ENCODE results near the gene CPPED1. TPM values are rescaled to one million over a fixed set of nuclear protein-coding genes. Genes with fewer than 3 reads are reported as not detected.

The CPPED1 gene
- total RNA-seq, 1 experiment from 2014 or later: 34.9 TPM

GRCh38 chr16:12791340-12791739, 12.3 kb downstream of the CPPED1 start:
- Histone ChIP-seq H3K27me3 (replicated peaks; ENCODE audit: control insufficient read depth, insufficient read depth, low read length) (no peaks in the 10 kb centered on the region), H3K4me3 (ENCODE audit: low read depth, low read length) (no peak overlapping the region), H3K36me3 (ENCODE audit: control insufficient read depth, insufficient read depth, low read length) (no peaks in the 10 kb centered on the region), H3K4me1 (peaks cover 11% of the 10 kb centered on the region), H3K9me3 (no peaks in the 10 kb centered on the region)
- Mint-ChIP-seq H3K36me3 (ENCODE audit: insufficient read depth, unreplicated experiment) (peaks cover 5% of the 10 kb centered on the region), H3K27ac (ENCODE audit: unreplicated experiment) (no peak overlapping the region), H3K4me3 (ENCODE audit: unreplicated experiment) (no peak overlapping the region), H3K9me3 (ENCODE audit: unreplicated experiment) (peaks cover 10% of the 10 kb centered on the region), H3K4me1 (ENCODE audit: low read depth, unreplicated experiment) (peaks cover 7% of the 10 kb centered on the region), H3K27me3 (ENCODE audit: insufficient read depth, unreplicated experiment) (no peaks in the 10 kb centered on the region)
- intact Hi-C loops (cut with micrococcal nuclease; ENCODE audit: unreplicated experiment): no loop called here
- BruUV-seq (replicated peaks): no TSS peak
- CTCF ChIA-PET: no interaction called here
- no peak for DNase-seq
- POLR2A ChIA-PET: no interaction called here
- no peak for TF ChIP-seq CTCF (IDR thresholded peaks at IDR 0.05; ENCODE audit: insufficient read depth in 1 of 2, low read depth in 1 of 2, low read length in 1 of 2, severe bottlenecking in 1 of 2, unreplicated experiment in 1 of 2)

DNA sequence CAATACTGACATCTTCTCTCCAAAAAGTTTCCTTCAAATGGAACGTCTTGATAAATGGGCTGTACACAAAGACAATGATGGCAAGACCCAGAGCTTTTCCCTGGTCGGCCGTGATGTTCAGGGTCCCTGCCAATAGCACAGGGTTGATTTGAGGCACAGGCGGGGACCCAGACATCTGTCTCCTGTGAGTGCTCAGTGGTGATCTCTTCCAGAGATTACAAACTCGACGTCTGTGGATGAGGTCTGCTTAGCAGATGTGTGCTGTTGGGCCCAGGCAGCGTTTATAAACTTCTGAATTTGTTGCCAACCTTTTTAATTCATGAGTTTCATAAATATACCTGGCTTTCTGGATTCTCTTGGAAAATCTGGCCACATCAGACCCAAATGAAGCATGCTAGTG, 14.9 kb downstream of the CPPED1 start:
- Mint-ChIP-seq H3K9me3 (ENCODE audit: unreplicated experiment) (peaks cover 10% of the 10 kb centered on the region), H3K27me3 (ENCODE audit: insufficient read depth, unreplicated experiment) (no peaks in the 10 kb centered on the region), H3K36me3 (ENCODE audit: insufficient read depth, unreplicated experiment) (no peaks in the 10 kb centered on the region), H3K27ac (ENCODE audit: unreplicated experiment) (no peak overlapping the region), H3K4me1 (ENCODE audit: low read depth, unreplicated experiment) (peaks cover 7% of the 10 kb centered on the region), H3K4me3 (ENCODE audit: unreplicated experiment) (no peak overlapping the region)
- Histone ChIP-seq H3K4me3 (ENCODE audit: low read depth, low read length) (no peak overlapping the region), H3K27me3 (replicated peaks; ENCODE audit: control insufficient read depth, insufficient read depth, low read length) (no peaks in the 10 kb centered on the region), H3K36me3 (ENCODE audit: control insufficient read depth, insufficient read depth, low read length) (no peaks in the 10 kb centered on the region), H3K4me1 (peaks cover 7% of the 10 kb centered on the region; the same call in 1 of the 2 replicates), H3K9me3 (no peaks in the 10 kb centered on the region)
- intact Hi-C loops (cut with micrococcal nuclease; ENCODE audit: unreplicated experiment): no loop called here
- CTCF ChIA-PET: no interaction called here
- no peak for DNase-seq
- no peak for TF ChIP-seq CTCF (IDR thresholded peaks at IDR 0.05; ENCODE audit: insufficient read depth in 1 of 2, low read depth in 1 of 2, low read length in 1 of 2, severe bottlenecking in 1 of 2, unreplicated experiment in 1 of 2)
- POLR2A ChIA-PET: no interaction called here
- BruUV-seq (replicated peaks): no TSS peak

DNA sequence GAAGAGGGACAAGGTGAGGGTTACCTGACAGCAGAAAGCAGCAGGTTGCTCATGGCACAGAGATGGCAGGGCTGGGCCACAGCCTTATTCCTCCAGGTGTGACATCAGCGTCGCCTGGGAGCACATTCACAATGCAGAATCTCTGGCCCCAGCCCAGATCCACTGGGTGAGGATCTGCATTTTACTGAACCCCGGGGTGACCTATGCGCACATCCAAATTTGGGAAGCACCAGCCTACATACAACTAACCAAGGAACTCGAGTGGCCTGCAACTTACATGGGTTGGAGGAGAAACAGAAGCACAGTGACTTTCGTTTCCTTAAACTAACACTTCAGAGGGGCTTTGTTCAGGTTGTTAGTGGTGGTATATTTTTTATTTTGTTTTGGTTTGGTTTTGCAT, 17.6 kb downstream of the CPPED1 start:
- Histone ChIP-seq H3K4me3 (ENCODE audit: low read depth, low read length) (no peak overlapping the region), H3K4me1 (peaks cover 7% of the 10 kb centered on the region; the same call in 1 of the 2 replicates), H3K36me3 (ENCODE audit: control insufficient read depth, insufficient read depth, low read length) (no peaks in the 10 kb centered on the region), H3K9me3 (no peaks in the 10 kb centered on the region), H3K27me3 (replicated peaks; ENCODE audit: control insufficient read depth, insufficient read depth, low read length) (no peaks in the 10 kb centered on the region)
- no TSS peak for BruUV-seq (replicated peaks)
- no peak for TF ChIP-seq CTCF (IDR thresholded peaks at IDR 0.05; ENCODE audit: insufficient read depth in 1 of 2, low read depth in 1 of 2, low read length in 1 of 2, severe bottlenecking in 1 of 2, unreplicated experiment in 1 of 2)
- no peaks in the 10 kb centered on the region for H3K27me3 Mint-ChIP-seq (ENCODE audit: insufficient read depth, unreplicated experiment)
- intact Hi-C loops (cut with micrococcal nuclease; ENCODE audit: unreplicated experiment): no loop called here
- no peak for DNase-seq
- CTCF ChIA-PET: no interaction called here
- H3K36me3 Mint-ChIP-seq (ENCODE audit: insufficient read depth, unreplicated experiment): no peaks in the 10 kb centered on the region
- H3K4me1 Mint-ChIP-seq (ENCODE audit: low read depth, unreplicated experiment): no peaks in the 10 kb centered on the region
- no peak overlapping the region for H3K27ac Mint-ChIP-seq (ENCODE audit: unreplicated experiment)
- no peaks in the 10 kb centered on the region for H3K9me3 Mint-ChIP-seq (ENCODE audit: unreplicated experiment)
- H3K4me3 Mint-ChIP-seq (ENCODE audit: unreplicated experiment): no peak overlapping the region
- POLR2A ChIA-PET: no interaction called here
